Tibial nerve (tissue), 3 donors: ENCODE results near the gene KDM4C.

Experiments
- CTCF ChIP-seq, 5 experiments: fragments of 200-600 bp in 3 of 5; fragments of 450-650 bp in 2 of 5; sonication (generic) in 3 of 5; IDR thresholded peaks; one replicate each; pipeline ENCODE4 v1.5.1; 2016 to 2019; ENCODE audit warnings: antibody characterized with exemption in 5 of 5, mild to moderate bottlenecking in 3 of 5, moderate library complexity in 2 of 5
- POLR2A ChIP-seq, 2 donors: fragments of 450-650 bp; IDR thresholded peaks; one replicate each; pipeline ENCODE4 v1.6.1; 2017; ENCODE audit warnings: antibody characterized with exemption in 2 of 2, mild to moderate bottlenecking in 2 of 2, moderate library complexity in 2 of 2

GRCh38 chr9:6894135-6894534 is 136.4 kb downstream of the KDM4C start:
- TF ChIP-seq CTCF (IDR thresholded peaks at IDR 0.05) (no peak), POLR2A (IDR thresholded peaks at IDR 0.05) (no peak)
